Astrocyte (in vitro differentiated cells and primary cell): ENCODE results near the gene PER1. TPM values are rescaled to one million over a fixed set of nuclear protein-coding genes. Genes with fewer than 3 reads are reported as not detected.
"Not testable (repeated sequence)": the region's sequence is repeated elsewhere in the genome, so short reads cannot be mapped to it uniquely, and the experiment has no call there.

Experiments used
- DNase-seq: peaks from one replicate; pipeline ENCODE4 v3.0.0-alpha.2; 2010; ENCODE audit warnings: low read depth
- FAIRE-seq: peaks from 2 replicates; lab custom pipeline; 2011; peaks lifted over from hg19 to GRCh38; lab: Jason Lieb, UNC
- H2AFZ ChIP-seq: 2 replicates; pipeline ENCODE4 v1.6.0; 2012; ENCODE audit warnings: low read depth, low read length, inconsistent platforms
- H3K27ac ChIP-seq: 2 replicates; pipeline ENCODE4 v1.5.1; 2011; ENCODE audit warnings: low read depth, low read length, inconsistent platforms
- H3K27me3 ChIP-seq: 2 replicates; pipeline ENCODE4 v1.6.0; 2011; ENCODE audit warnings: low read length, inconsistent platforms; ENCODE audit not compliant: insufficient read depth
- H3K36me3 ChIP-seq: 2 replicates; pipeline ENCODE4 v1.5.1; 2011; ENCODE audit warnings: low read length, inconsistent platforms; ENCODE audit not compliant: insufficient read depth
- H3K4me1 ChIP-seq: 2 replicates; pipeline ENCODE4 v1.5.1; 2011; ENCODE audit warnings: low read length, inconsistent platforms; ENCODE audit not compliant: insufficient read depth
- H3K4me2 ChIP-seq: 2 replicates; pipeline ENCODE4 v1.6.0; 2012; ENCODE audit warnings: low read length, inconsistent platforms
- H3K4me3 ChIP-seq: 2 replicates; pipeline ENCODE4 v1.5.1; 2011; ENCODE audit warnings: low read depth, mild to moderate bottlenecking, low read length, inconsistent platforms; ENCODE audit not compliant: insufficient read depth
- H3K79me2 ChIP-seq: 2 replicates; pipeline ENCODE4 v1.6.0; 2012; ENCODE audit warnings: mild to moderate bottlenecking, low read length, inconsistent platforms; ENCODE audit not compliant: insufficient read depth
- H3K9ac ChIP-seq: 2 replicates; pipeline ENCODE4 v1.6.0; 2012; ENCODE audit warnings: mild to moderate bottlenecking, low read length, inconsistent platforms
- H3K9me3 ChIP-seq: 2 replicates; pipeline ENCODE4 v1.5.1; 2012; ENCODE audit warnings: low read depth, mild to moderate bottlenecking, low read length, inconsistent platforms; ENCODE audit not compliant: insufficient read depth
- H4K20me1 ChIP-seq: 2 replicates; pipeline ENCODE4 v1.6.0; 2012; ENCODE audit warnings: low read length, inconsistent platforms; ENCODE audit not compliant: insufficient read depth
- H3K27ac Mint-ChIP-seq: one replicate; pipeline ENCODE4 v1.8.0; 2021; ENCODE audit warnings: mild to moderate bottlenecking, mixed read lengths; ENCODE audit not compliant: unreplicated experiment
- H3K27me3 Mint-ChIP-seq: one replicate; pipeline ENCODE4 v1.8.0; 2021; ENCODE audit warnings: low read depth, mixed read lengths; ENCODE audit not compliant: unreplicated experiment
- H3K36me3 Mint-ChIP-seq: one replicate; pipeline ENCODE4 v1.8.0; 2021; ENCODE audit warnings: low read depth, mixed read lengths; ENCODE audit not compliant: unreplicated experiment
- H3K4me1 Mint-ChIP-seq: one replicate; pipeline ENCODE4 v1.8.0; 2021; ENCODE audit warnings: low read depth, mixed read lengths; ENCODE audit not compliant: unreplicated experiment
- H3K4me3 Mint-ChIP-seq: one replicate; pipeline ENCODE4 v1.8.0; 2021; ENCODE audit warnings: mild to moderate bottlenecking, moderate library complexity, mixed read lengths; ENCODE audit not compliant: unreplicated experiment
- H3K9me3 Mint-ChIP-seq: one replicate; pipeline ENCODE4 v1.8.0; 2021; ENCODE audit warnings: mild to moderate bottlenecking, mixed read lengths; ENCODE audit not compliant: unreplicated experiment
- CTCF ChIP-seq: IDR thresholded peaks from 2 replicates; pipeline ENCODE4 v1.5.1; 2011; ENCODE audit warnings: low read depth, mild to moderate bottlenecking, inconsistent platforms, low read length, moderate library complexity; ENCODE audit not compliant: insufficient read depth
- EZH2 ChIP-seq: IDR thresholded peaks from 2 replicates; pipeline ENCODE4 v1.6.1; 2012; ENCODE audit warnings: mild to moderate bottlenecking, low read length, inconsistent platforms; ENCODE audit not compliant: insufficient read depth
- total RNA-seq: library from RNA; stranded (reverse); gene quantifications from 2 replicates; pipeline ENCODE4 v1.2.1, GENCODE V29; 2021

Gene PER1
- total RNA-seq, 1 donor from 2014 or later, result 17.0 TPM

- FAIRE-seq, result no peak
- peak; percentile 99 for DNase-seq
- Histone ChIP-seq H3K4me2 (peak overlapping the region; percentile 86), H3K9me3 (no peaks in the 10 kb centered on the region), H2AFZ (peak overlapping the region; percentile 81), H4K20me1 (no peaks in the 10 kb centered on the region), H3K79me2 (peaks cover 13% of the 10 kb centered on the region), H3K4me3 (peak overlapping the region; percentile 52), H3K4me1 (peaks cover 26% of the 10 kb centered on the region), H3K27ac (peak overlapping the region; percentile 99), H3K27me3 (no peaks in the 10 kb centered on the region), H3K36me3 (no peaks in the 10 kb centered on the region), H3K9ac (peak overlapping the region; percentile 88)
- no peaks in the 10 kb centered on the region for H3K27me3 Mint-ChIP-seq
- H3K4me1 Mint-ChIP-seq, result peaks cover 17% of the 10 kb centered on the region
- peak overlapping the region; percentile 100 for H3K27ac Mint-ChIP-seq
- no peaks in the 10 kb centered on the region for H3K9me3 Mint-ChIP-seq
- peak overlapping the region; percentile 89 for H3K4me3 Mint-ChIP-seq
- no peaks in the 10 kb centered on the region for H3K36me3 Mint-ChIP-seq
- TF ChIP-seq EZH2 (no peak), CTCF (no peak)
Measured at GRCh38 chr17:8173056-8173870, 21.1 kb upstream of the PER1 start.

- not testable (repeated sequence) for H3K27ac ChIP-seq, H3K4me2 ChIP-seq, H2AFZ ChIP-seq, H3K9ac ChIP-seq, H3K79me2 ChIP-seq, FAIRE-seq, H3K9me3 ChIP-seq, H3K4me3 Mint-ChIP-seq, H3K36me3 Mint-ChIP-seq, H3K4me1 Mint-ChIP-seq, H3K27ac Mint-ChIP-seq, H4K20me1 ChIP-seq, DNase-seq, H3K27me3 ChIP-seq, H3K36me3 ChIP-seq, H3K9me3 Mint-ChIP-seq, H3K27me3 Mint-ChIP-seq, H3K4me3 ChIP-seq
- peaks cover 10% of the 10 kb centered on the region for H3K4me1 ChIP-seq
Measured at GRCh38 chr17:8170186-8170585, 18.0 kb upstream of the PER1 start.

DNA sequence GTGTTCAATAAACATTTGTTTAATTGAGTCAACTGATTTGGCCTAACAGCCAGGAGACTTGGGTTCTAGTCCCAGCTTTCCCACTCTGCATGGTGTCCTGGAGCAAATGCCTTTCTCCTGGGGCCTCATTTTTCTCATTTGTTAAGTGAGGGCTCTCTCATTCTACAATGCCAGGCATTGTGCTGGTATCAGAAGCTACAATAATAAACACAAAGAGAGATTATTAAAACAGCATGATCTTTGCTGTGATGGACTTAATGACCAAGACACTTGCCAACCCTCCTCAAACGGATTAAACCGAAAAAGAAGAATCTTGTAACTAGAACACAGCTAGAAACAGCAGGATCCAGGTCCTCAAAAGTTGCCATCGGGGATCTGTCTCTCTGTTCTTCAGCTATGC is 15.3 kb upstream of the PER1 start:
- H3K27ac Mint-ChIP-seq, result no peak overlapping the region
- Histone ChIP-seq H4K20me1 (no peaks in the 10 kb centered on the region), H3K4me2 (no peak overlapping the region), H3K9me3 (no peaks in the 10 kb centered on the region), H3K27ac (no peak overlapping the region), H3K4me1 (peaks cover 19% of the 10 kb centered on the region), H2AFZ (no peak overlapping the region), H3K79me2 (peaks cover 2% of the 10 kb centered on the region), H3K4me3 (no peak overlapping the region), H3K9ac (no peak overlapping the region), H3K27me3 (no peaks in the 10 kb centered on the region), H3K36me3 (no peaks in the 10 kb centered on the region)
- H3K4me1 Mint-ChIP-seq, result peaks cover 13% of the 10 kb centered on the region
- no peaks in the 10 kb centered on the region for H3K27me3 Mint-ChIP-seq
- no peak for FAIRE-seq
- DNase-seq, result no peak
- TF ChIP-seq EZH2 (no peak), CTCF (no peak)
- H3K9me3 Mint-ChIP-seq, result no peaks in the 10 kb centered on the region
- H3K36me3 Mint-ChIP-seq, result no peaks in the 10 kb centered on the region
- no peak overlapping the region for H3K4me3 Mint-ChIP-seq
